HL-60 (cell line): Measurements from ENCODE around the gene EIF1.
"Not testable (repeated sequence)": the region's sequence is repeated elsewhere in the genome, so short reads cannot be mapped to it uniquely, and the experiment has no call there.

Experiments
- TF ChIP-seq, protein P1 (sequence below): IDR thresholded peaks from one replicate; pipeline ENCODE4 v1.5.1; 2011; ENCODE audit warnings: low read length, control low read depth, inconsistent platforms; ENCODE audit not compliant: insufficient read depth
- TF ChIP-seq, protein P2 (sequence below): IDR thresholded peaks from 2 replicates; pipeline ENCODE4 v1.6.1; 2012; ENCODE audit warnings: low read depth; ENCODE audit not compliant: insufficient replicate concordance

DNA sequence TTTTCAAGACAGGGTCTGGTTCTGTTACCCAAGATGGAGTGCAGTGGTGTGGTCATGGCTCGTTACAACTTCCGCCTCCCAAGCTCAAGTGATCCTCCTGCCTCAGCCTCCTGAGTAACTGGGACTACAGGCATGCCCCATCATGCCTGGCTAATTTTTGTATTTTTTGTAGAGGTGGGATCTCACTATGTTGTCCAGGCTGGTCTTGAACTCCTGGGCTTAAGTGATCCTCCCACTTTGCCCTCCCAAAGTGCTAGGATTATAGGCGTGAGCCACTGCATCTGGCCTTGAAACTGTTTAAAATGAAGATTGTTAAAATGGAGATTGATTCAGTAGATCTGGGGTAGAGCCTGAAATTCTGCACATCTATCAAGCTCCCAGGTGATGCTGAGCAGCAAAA lies 12.2 kb downstream of the EIF1 start:
- TF ChIP-seq, protein P1, sequence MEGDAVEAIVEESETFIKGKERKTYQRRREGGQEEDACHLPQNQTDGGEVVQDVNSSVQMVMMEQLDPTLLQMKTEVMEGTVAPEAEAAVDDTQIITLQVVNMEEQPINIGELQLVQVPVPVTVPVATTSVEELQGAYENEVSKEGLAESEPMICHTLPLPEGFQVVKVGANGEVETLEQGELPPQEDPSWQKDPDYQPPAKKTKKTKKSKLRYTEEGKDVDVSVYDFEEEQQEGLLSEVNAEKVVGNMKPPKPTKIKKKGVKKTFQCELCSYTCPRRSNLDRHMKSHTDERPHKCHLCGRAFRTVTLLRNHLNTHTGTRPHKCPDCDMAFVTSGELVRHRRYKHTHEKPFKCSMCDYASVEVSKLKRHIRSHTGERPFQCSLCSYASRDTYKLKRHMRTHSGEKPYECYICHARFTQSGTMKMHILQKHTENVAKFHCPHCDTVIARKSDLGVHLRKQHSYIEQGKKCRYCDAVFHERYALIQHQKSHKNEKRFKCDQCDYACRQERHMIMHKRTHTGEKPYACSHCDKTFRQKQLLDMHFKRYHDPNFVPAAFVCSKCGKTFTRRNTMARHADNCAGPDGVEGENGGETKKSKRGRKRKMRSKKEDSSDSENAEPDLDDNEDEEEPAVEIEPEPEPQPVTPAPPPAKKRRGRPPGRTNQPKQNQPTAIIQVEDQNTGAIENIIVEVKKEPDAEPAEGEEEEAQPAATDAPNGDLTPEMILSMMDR = not testable (repeated sequence)
- TF ChIP-seq, protein P2, sequence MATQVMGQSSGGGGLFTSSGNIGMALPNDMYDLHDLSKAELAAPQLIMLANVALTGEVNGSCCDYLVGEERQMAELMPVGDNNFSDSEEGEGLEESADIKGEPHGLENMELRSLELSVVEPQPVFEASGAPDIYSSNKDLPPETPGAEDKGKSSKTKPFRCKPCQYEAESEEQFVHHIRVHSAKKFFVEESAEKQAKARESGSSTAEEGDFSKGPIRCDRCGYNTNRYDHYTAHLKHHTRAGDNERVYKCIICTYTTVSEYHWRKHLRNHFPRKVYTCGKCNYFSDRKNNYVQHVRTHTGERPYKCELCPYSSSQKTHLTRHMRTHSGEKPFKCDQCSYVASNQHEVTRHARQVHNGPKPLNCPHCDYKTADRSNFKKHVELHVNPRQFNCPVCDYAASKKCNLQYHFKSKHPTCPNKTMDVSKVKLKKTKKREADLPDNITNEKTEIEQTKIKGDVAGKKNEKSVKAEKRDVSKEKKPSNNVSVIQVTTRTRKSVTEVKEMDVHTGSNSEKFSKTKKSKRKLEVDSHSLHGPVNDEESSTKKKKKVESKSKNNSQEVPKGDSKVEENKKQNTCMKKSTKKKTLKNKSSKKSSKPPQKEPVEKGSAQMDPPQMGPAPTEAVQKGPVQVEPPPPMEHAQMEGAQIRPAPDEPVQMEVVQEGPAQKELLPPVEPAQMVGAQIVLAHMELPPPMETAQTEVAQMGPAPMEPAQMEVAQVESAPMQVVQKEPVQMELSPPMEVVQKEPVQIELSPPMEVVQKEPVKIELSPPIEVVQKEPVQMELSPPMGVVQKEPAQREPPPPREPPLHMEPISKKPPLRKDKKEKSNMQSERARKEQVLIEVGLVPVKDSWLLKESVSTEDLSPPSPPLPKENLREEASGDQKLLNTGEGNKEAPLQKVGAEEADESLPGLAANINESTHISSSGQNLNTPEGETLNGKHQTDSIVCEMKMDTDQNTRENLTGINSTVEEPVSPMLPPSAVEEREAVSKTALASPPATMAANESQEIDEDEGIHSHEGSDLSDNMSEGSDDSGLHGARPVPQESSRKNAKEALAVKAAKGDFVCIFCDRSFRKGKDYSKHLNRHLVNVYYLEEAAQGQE = not testable (repeated sequence)
